Muscle of leg (tissue), 11 donors: ENCODE measurements around the gene PIN4. TPM values are rescaled to one million over a fixed set of nuclear protein-coding genes. Genes with fewer than 3 reads are reported as not detected.
"Not testable (repeated sequence)": the region's sequence is repeated elsewhere in the genome, so short reads cannot be mapped to it uniquely, and the experiment has no call there.

Experiments
- DNase-seq: peaks from one replicate; pipeline ENCODE4 v3.0.0; 2013
- H3K27ac ChIP-seq: one replicate; pipeline ENCODE4 v1.5.1; 2013; ENCODE audit warnings: mild to moderate bottlenecking, low read length, control low read depth
- H3K27me3 ChIP-seq: one replicate; pipeline ENCODE4 v1.6.1; 2013; ENCODE audit warnings: low read length; ENCODE audit not compliant: control insufficient read depth, insufficient read depth
- H3K36me3 ChIP-seq: one replicate; pipeline ENCODE4 v1.6.1; 2013; ENCODE audit warnings: low read length; ENCODE audit not compliant: control insufficient read depth, insufficient read depth
- H3K4me1 ChIP-seq: one replicate; pipeline ENCODE4 v1.6.1; 2013; ENCODE audit warnings: low read length; ENCODE audit not compliant: control insufficient read depth, insufficient read depth
- H3K4me3 ChIP-seq: one replicate; pipeline ENCODE4 v1.5.1; 2013; ENCODE audit warnings: low read length, control low read depth
- H3K9me3 ChIP-seq: replicated peaks from 2 replicates; pipeline ENCODE4 v1.6.1; 2013; ENCODE audit warnings: low read depth, low read length; ENCODE audit not compliant: control insufficient read depth
- WGBS: methylation state at CpG from one replicate; pipeline ENCODE4 v1.1.5; 2013; ENCODE audit warnings: missing lambda C conversion rate; ENCODE audit not compliant: insufficient coverage; 5-methylcytosine and 5-hydroxymethylcytosine counted together
- polyA plus RNA-seq, 8 donors: library from polyadenylated mRNA; unstranded; fragments of 120-200 nt; gene quantifications; one replicate each; pipeline versions ENCODE4 v1.2.1 to v1.2.3, GENCODE V29; 2013; ENCODE audit warnings: inconsistent platforms in 1 of 8, low replicate concordance in 1 of 8; ENCODE audit not compliant: insufficient read length in 8 of 8, insufficient read depth in 1 of 8
- total RNA-seq: library from RNA; stranded (reverse); fragments of 120-200 nt; gene quantifications from one replicate; pipeline ENCODE4 v1.2.4, GENCODE V29; 2013

Gene PIN4
- total and polyA plus RNA-seq, 9 donors: 19.6 to 40.0 (median 33.1) TPM

DNA sequence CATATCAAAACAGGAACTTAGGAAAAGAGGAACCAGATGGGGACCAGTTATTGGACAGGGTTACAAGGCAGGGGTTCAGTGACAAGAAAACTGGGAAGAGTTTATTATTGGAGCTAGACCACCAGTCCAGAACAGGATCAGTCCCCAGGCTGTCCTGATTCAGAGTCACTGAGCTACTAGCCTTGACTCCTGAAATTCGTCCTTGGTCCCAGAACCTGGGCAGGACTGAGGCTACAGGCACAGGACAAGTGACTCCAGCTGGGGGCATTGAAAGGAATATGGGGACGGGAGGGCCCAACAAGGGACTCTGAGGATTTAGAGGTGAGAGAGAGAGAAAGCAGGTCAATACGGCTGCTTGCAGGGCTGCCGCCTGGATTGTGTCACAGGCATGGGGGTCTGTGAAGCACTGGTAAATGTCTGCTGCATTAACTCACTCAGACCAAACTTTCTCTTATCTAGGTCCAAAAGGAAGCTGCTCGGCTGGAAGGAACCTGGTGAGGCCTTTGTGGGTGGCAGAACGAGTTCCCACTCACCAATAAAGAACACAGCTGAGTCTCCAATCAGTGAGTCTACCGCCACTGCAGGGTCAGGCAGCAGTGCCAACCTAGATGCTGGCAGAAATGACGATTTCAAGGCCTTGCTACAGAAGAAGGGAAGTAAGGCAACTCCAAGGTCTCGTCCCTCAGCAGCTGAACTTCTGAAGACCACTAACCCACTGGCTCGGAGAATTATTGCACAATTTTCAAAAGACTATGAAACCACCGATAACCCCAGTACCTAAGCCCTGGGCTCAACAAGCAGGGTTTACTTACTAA, 38.6 kb upstream of the PIN4 start:
- no peaks in the 10 kb centered on the region for H3K9me3 ChIP-seq
- H3K36me3 ChIP-seq: peaks cover 4% of the 10 kb centered on the region
- peaks cover 16% of the 10 kb centered on the region for H3K4me1 ChIP-seq
- H3K27me3 ChIP-seq: peaks cover 54% of the 10 kb centered on the region
- no peak overlapping the region for H3K4me3 ChIP-seq
- whole genome bisulfite sequencing: 14% methylated on average over 1 of the region's 11 CpGs
- DNase-seq: no peak
- H3K27ac ChIP-seq: peak overlapping the region; percentile 74

- Histone ChIP-seq H3K4me1 (peaks cover 16% of the 10 kb centered on the region), H3K4me3 (no peak overlapping the region), H3K9me3 (no peaks in the 10 kb centered on the region), H3K27ac (peak overlapping the region; percentile 74), H3K36me3 (peaks cover 3% of the 10 kb centered on the region), H3K27me3 (peaks cover 50% of the 10 kb centered on the region)
- WGBS: no CpG with 5 or more reads among the region's 2 CpGs
- DNase-seq: peak; percentile 54
These were observed 38.0 kb upstream of the PIN4 start for GRCh38 chrX:72143609-72143907.

- DNase-seq: no peak
- H3K27ac ChIP-seq: no peak overlapping the region
- H3K4me1 ChIP-seq: peaks cover 16% of the 10 kb centered on the region
- H3K4me3 ChIP-seq: no peak overlapping the region
- no peaks in the 10 kb centered on the region for H3K36me3 ChIP-seq
- no CpG with 5 or more reads among the region's 2 CpGs for WGBS
- H3K9me3 ChIP-seq: no peaks in the 10 kb centered on the region
- peaks cover 36% of the 10 kb centered on the region for H3K27me3 ChIP-seq
These were observed 36.4 kb upstream of the PIN4 start for GRCh38 chrX:72145181-72145580.

- WGBS: no CpG with 5 or more reads among the region's 2 CpGs
- Histone ChIP-seq H3K9me3 (no peaks in the 10 kb centered on the region), H3K27ac (no peak overlapping the region), H3K4me3 (no peak overlapping the region), H3K4me1 (peaks cover 16% of the 10 kb centered on the region), H3K36me3 (no peaks in the 10 kb centered on the region), H3K27me3 (peaks cover 28% of the 10 kb centered on the region)
- no peak for DNase-seq
These were observed 35.0 kb upstream of the PIN4 start for GRCh38 chrX:72146527-72146926.

DNA sequence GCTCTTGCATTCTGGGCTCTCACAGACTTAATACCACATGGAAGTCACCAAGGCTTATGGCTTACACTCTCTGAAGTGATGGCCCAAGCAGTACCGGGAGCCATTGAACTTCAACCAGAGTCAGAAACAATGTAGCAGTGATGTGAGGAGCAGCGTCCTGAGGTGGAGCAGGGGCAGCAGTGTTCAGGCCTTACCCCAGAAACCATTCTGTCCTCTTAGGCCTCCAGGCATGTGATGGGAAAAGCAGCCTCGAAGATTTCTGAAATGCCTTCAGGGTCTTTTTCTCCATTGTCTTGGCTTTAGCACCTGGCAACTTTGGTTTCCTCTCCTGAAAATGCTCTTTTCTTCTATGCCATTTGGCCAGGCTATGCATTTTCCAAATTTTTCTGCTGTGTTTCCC, 22.8 kb upstream of the PIN4 start:
- H3K9me3 ChIP-seq: peaks cover 9% of the 10 kb centered on the region
- WGBS: 95% methylated on average over 2 of the region's 3 CpGs
- H3K4me1 ChIP-seq: no peaks in the 10 kb centered on the region
- no peak overlapping the region for H3K4me3 ChIP-seq
- no peak for DNase-seq
- peaks cover 30% of the 10 kb centered on the region for H3K27me3 ChIP-seq
- H3K27ac ChIP-seq: no peak overlapping the region
- no peaks in the 10 kb centered on the region for H3K36me3 ChIP-seq

DNA sequence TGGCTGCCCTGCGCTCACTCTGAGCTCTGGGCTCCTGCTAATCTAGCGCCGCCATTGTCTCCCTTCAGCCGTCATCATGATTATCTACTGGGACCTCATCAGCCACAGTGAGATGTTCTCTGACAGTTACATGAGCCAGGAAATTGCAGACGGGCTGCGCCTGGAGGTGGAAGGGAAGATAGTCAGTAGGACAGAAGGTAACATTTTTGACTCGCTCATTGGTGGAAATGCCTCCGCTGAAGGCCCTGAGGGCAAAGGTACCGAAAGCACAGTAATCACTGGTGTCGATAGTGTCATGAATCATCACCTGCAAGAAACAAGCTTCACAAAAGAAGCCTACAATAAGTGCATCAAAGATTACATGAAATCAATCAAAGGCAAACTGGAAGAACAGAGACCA, 21.8 kb upstream of the PIN4 start:
- Histone ChIP-seq H3K36me3 (no peaks in the 10 kb centered on the region), H3K27ac (no peak overlapping the region), H3K4me3 (no peak overlapping the region), H3K27me3 (peaks cover 27% of the 10 kb centered on the region), H3K4me1 (no peaks in the 10 kb centered on the region), H3K9me3 (peaks cover 9% of the 10 kb centered on the region)
- DNase-seq: no peak
- WGBS: 95% methylated on average over 4 of the region's 10 CpGs

GRCh38 chrX:72165551-72165950, 16.0 kb upstream of the PIN4 start:
- H3K27ac ChIP-seq: no peak overlapping the region
- no peaks in the 10 kb centered on the region for H3K4me1 ChIP-seq
- DNase-seq: peak; percentile 57
- peaks cover 15% of the 10 kb centered on the region for H3K27me3 ChIP-seq
- no CpG with 5 or more reads among the region's 4 CpGs for WGBS
- no peaks in the 10 kb centered on the region for H3K9me3 ChIP-seq
- H3K4me3 ChIP-seq: no peak overlapping the region
- no peaks in the 10 kb centered on the region for H3K36me3 ChIP-seq

DNA sequence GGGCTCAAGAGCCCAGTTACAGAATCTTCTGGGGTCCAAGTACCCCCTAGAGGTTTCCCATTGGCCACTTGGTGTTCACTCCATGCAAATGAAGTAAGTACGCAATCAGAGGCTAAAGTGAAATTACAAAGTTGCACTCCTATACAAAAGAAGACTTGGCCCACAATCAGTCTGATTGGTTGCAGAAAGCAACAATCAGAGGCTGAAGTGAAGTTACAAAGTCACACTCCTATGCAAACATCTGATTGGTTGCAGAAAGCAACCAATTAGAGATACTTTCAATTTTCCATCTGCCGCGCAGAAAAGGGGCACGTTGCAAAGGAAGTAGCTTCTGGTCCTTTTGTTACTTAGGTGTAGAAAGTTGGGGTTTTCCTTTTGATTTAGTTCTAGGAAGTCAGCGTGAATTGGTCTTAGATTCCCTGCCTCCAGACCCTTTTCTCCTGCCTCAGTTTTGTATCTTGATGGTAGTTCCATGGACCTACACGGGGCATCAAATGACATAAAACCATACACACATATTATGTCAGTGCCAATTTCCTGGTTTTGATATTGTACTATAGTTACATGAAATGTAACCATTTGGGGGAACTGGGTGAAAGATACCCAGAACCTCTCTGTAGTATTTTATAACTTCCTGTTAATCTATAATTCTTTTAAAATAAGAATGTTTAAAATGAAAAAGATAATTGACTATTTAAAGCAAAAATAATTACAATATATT, 12.4 kb upstream of the PIN4 start:
- no peak overlapping the region for H3K4me3 ChIP-seq
- H3K27me3 ChIP-seq: peaks cover 16% of the 10 kb centered on the region
- H3K4me1 ChIP-seq: no peaks in the 10 kb centered on the region
- no peak overlapping the region for H3K27ac ChIP-seq
- H3K9me3 ChIP-seq: no peaks in the 10 kb centered on the region
- H3K36me3 ChIP-seq: no peaks in the 10 kb centered on the region
- DNase-seq: no peak
- WGBS: no CpG with 5 or more reads among the region's 6 CpGs

GRCh38 chrX:72176289-72176688, 5.3 kb upstream of the PIN4 start:
- not testable (repeated sequence) for H3K27ac ChIP-seq, H3K9me3 ChIP-seq, H3K36me3 ChIP-seq, DNase-seq, H3K4me3 ChIP-seq, H3K4me1 ChIP-seq
- no CpG with 5 or more reads among the region's 5 CpGs for WGBS
- H3K27me3 ChIP-seq: peaks cover 19% of the 10 kb centered on the region

DNA sequence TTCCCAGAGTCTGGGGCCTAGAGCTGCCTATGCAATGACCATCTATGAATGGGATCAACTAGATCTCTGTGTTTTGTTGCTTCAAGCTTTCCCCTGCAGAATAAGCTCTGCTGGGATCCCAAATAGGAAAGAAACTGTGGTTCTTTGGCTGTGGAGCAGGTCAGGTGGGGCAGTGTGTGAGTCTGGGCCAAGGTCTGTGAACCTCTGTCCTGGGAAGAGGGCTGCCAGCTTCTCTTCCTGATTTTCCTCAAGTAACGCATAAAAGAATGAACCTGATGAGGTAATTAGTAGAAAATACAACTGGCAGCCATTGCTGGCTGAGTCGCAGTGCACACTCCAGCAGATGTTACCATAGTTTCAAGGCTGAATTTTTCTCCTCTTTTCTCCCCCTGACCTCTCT, 4.6 kb upstream of the PIN4 start:
- WGBS: 79% methylated on average over 2 of the region's 2 CpGs
- peak; percentile 51 for DNase-seq
- H3K27me3 ChIP-seq: peaks cover 23% of the 10 kb centered on the region
- no peaks in the 10 kb centered on the region for H3K36me3 ChIP-seq
- no peak overlapping the region for H3K4me3 ChIP-seq
- H3K4me1 ChIP-seq: no peaks in the 10 kb centered on the region
- no peaks in the 10 kb centered on the region for H3K9me3 ChIP-seq
- peak overlapping the region; percentile 13 for H3K27ac ChIP-seq
